Erythroblast (primary cell): Measurements from ENCODE around the gene EPS8.

Experiments used
- GATA1 ChIP-seq: IDR thresholded peaks from 2 replicates; pipeline ENCODE4 v1.6.1; 2011; ENCODE audit warnings: low read depth, mild to moderate bottlenecking, control low read depth, low read length, moderate library complexity
- POLR2A ChIP-seq: IDR thresholded peaks from 2 replicates; pipeline ENCODE4 v1.6.1; 2011; ENCODE audit warnings: mild to moderate bottlenecking, low read length

DNA sequence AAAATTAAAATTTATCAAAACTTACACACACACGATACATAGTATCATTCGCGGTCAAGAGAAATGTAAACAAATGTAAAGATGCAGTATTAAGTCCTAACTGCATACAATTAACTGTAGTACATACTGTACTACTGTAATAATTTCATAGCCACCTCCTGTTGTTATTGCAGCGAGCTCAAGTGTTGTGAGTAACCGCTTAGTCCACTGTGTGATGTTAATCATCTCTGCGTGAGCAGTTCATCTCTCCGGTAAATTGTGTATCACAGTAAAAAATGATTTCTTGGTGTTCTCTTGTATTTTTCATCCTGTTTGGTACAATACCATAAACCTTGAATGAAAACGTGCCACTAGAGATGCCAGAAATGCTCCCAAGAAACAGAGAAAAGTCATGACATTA, 6.5 kb downstream of the EPS8 start:
- TF ChIP-seq POLR2A (no peak), GATA1 (no peak)
